Mucosa of rectum (tissue), 2 donors: ENCODE measurements around the gene DUXB.

ENCODE experiments used
- H3K27ac ChIP-seq, 2 donors: one replicate each; pipeline ENCODE4 v1.7.0; 2013; ENCODE audit warnings: inconsistent platforms in 2 of 2, low read depth in 2 of 2, low read length in 2 of 2
- H3K27me3 ChIP-seq, 2 donors: one replicate each; pipeline ENCODE4 v1.7.0; 2013; ENCODE audit warnings: low read length in 2 of 2; ENCODE audit not compliant: control insufficient read depth in 2 of 2, insufficient read depth in 2 of 2
- H3K36me3 ChIP-seq, 2 donors: one replicate each; pipeline ENCODE4 v1.7.0; 2013; ENCODE audit warnings: low read length in 2 of 2; ENCODE audit not compliant: control insufficient read depth in 2 of 2, insufficient read depth in 2 of 2
- H3K4me1 ChIP-seq, 2 donors: one replicate each; pipeline ENCODE4 v1.7.0; 2013; ENCODE audit warnings: low read length in 2 of 2, mild to moderate bottlenecking in 1 of 2; ENCODE audit not compliant: control insufficient read depth in 2 of 2, insufficient read depth in 2 of 2
- H3K4me3 ChIP-seq, 2 donors: one replicate each; pipeline ENCODE4 v1.7.0; 2013; ENCODE audit warnings: low read length in 2 of 2
- H3K9ac ChIP-seq, 2 donors: one replicate each; pipeline ENCODE4 v1.7.0; 2013; ENCODE audit warnings: low read length in 2 of 2, low read depth in 1 of 2, mild to moderate bottlenecking in 1 of 2
- H3K9me3 ChIP-seq, 2 donors: one replicate each; pipeline ENCODE4 v1.7.0; 2013; ENCODE audit warnings: low read length in 2 of 2; ENCODE audit not compliant: control insufficient read depth in 2 of 2
- donor health status: healthy.
- donor health status: Normal muscosa, but diverticular disease.

Gene DUXB

GRCh38 chr16:75718452-75718851, 17.2 kb upstream of the DUXB start:
- no peaks in the 10 kb centered on the region for H3K9me3 ChIP-seq
- no peak overlapping the region for H3K9ac ChIP-seq
- H3K4me3 ChIP-seq = no peak overlapping the region
- no peaks in the 10 kb centered on the region for H3K27me3 ChIP-seq
- H3K27ac ChIP-seq = no peak overlapping the region
- H3K36me3 ChIP-seq = no peaks in the 10 kb centered on the region
- H3K4me1 ChIP-seq = no peaks in the 10 kb centered on the region

GRCh38 chr16:75714661-75715060, 13.4 kb upstream of the DUXB start:
- Histone ChIP-seq H3K4me1 (no peaks in the 10 kb centered on the region), H3K27me3 (no peaks in the 10 kb centered on the region), H3K4me3 (no peak overlapping the region), H3K9me3 (no peaks in the 10 kb centered on the region), H3K27ac (no peak overlapping the region), H3K36me3 (no peaks in the 10 kb centered on the region), H3K9ac (no peak overlapping the region)

GRCh38 chr16:75710344-75710743, 9.1 kb upstream of the DUXB start:
- no peak overlapping the region for H3K27ac ChIP-seq
- no peaks in the 10 kb centered on the region for H3K4me1 ChIP-seq

GRCh38 chr16:75703306-75703705, 2.0 kb upstream of the DUXB start:
- no peaks in the 10 kb centered on the region for H3K36me3 ChIP-seq
- no peak overlapping the region for H3K27ac ChIP-seq
- no peaks in the 10 kb centered on the region for H3K4me1 ChIP-seq
- no peaks in the 10 kb centered on the region for H3K27me3 ChIP-seq
- no peak overlapping the region for H3K4me3 ChIP-seq
- no peak overlapping the region for H3K9ac ChIP-seq
- H3K9me3 ChIP-seq = no peaks in the 10 kb centered on the region

More at GRCh38 chr16:75710344-75710743, 9.1 kb upstream of the DUXB start:
- Histone ChIP-seq H3K4me3 (no peak overlapping the region), H3K9ac (no peak overlapping the region), H3K9me3 (no peaks in the 10 kb centered on the region), H3K36me3 (no peaks in the 10 kb centered on the region), H3K27me3 (no peaks in the 10 kb centered on the region)

GRCh38 chr16:75702242-75702641, 981 bp upstream of the DUXB start:
- Histone ChIP-seq H3K27ac (no peak overlapping the region), H3K27me3 (no peaks in the 10 kb centered on the region), H3K9me3 (no peaks in the 10 kb centered on the region), H3K4me1 (no peaks in the 10 kb centered on the region), H3K4me3 (no peak overlapping the region), H3K9ac (no peak overlapping the region), H3K36me3 (no peaks in the 10 kb centered on the region)

GRCh38 chr16:75697571-75697970, 3.7 kb downstream of the DUXB start:
- H3K9me3 ChIP-seq = no peaks in the 10 kb centered on the region
- H3K4me3 ChIP-seq = no peak overlapping the region
- no peak overlapping the region for H3K9ac ChIP-seq
- H3K27me3 ChIP-seq = no peaks in the 10 kb centered on the region
- H3K36me3 ChIP-seq = no peaks in the 10 kb centered on the region
- no peaks in the 10 kb centered on the region for H3K4me1 ChIP-seq
- no peak overlapping the region for H3K27ac ChIP-seq

GRCh38 chr16:75695708-75696107, 5.6 kb downstream of the DUXB start:
- H3K9ac ChIP-seq = no peak overlapping the region
- H3K9me3 ChIP-seq = no peaks in the 10 kb centered on the region
- no peak overlapping the region for H3K4me3 ChIP-seq
- no peaks in the 10 kb centered on the region for H3K27me3 ChIP-seq
- H3K27ac ChIP-seq = no peak overlapping the region
- H3K4me1 ChIP-seq = no peaks in the 10 kb centered on the region
- no peaks in the 10 kb centered on the region for H3K36me3 ChIP-seq

GRCh38 chr16:75687361-75687760, 13.9 kb downstream of the DUXB start:
- Histone ChIP-seq H3K9ac (no peak overlapping the region), H3K36me3 (no peaks in the 10 kb centered on the region), H3K9me3 (no peaks in the 10 kb centered on the region), H3K4me1 (no peaks in the 10 kb centered on the region), H3K27me3 (no peaks in the 10 kb centered on the region), H3K27ac (no peak overlapping the region), H3K4me3 (no peak overlapping the region)

GRCh38 chr16:75682308-75682707, 19.0 kb downstream of the DUXB start:
- H3K4me1 ChIP-seq = no peaks in the 10 kb centered on the region
- no peaks in the 10 kb centered on the region for H3K27me3 ChIP-seq
- H3K36me3 ChIP-seq = no peaks in the 10 kb centered on the region
- no peaks in the 10 kb centered on the region for H3K9me3 ChIP-seq
- no peak overlapping the region for H3K27ac ChIP-seq
- H3K4me3 ChIP-seq = no peak overlapping the region
- H3K9ac ChIP-seq = no peak overlapping the region

- Histone ChIP-seq H3K36me3 (no peaks in the 10 kb centered on the region), H3K9me3 (no peaks in the 10 kb centered on the region), H3K4me1 (no peaks in the 10 kb centered on the region), H3K27ac (no peak overlapping the region), H3K4me3 (no peak overlapping the region), H3K27me3 (no peaks in the 10 kb centered on the region), H3K9ac (no peak overlapping the region)
Measured at GRCh38 chr16:75679366-75679765, 21.9 kb downstream of the DUXB start.

- no peak within 1 kb of the TSS for H3K27ac ChIP-seq
- H3K4me1 ChIP-seq = no peaks in the 10 kb centered on the region
- no peaks in the 10 kb centered on the region for H3K27me3 ChIP-seq
- no peaks in the 10 kb centered on the region for H3K9me3 ChIP-seq
- H3K4me3 ChIP-seq = no peak within 1 kb of the TSS
- H3K9ac ChIP-seq = no peak within 1 kb of the TSS
- no peaks in the 10 kb centered on the region for H3K36me3 ChIP-seq
Measured at GRCh38 chr16:75676909-75677308, 24.4 kb downstream of the DUXB start, which contains the start of gene CPHXL2. Gene CPHXL2 (minus strand): TSS chr16:75677009. CDS start chr16:75676999, 10 bp downstream.
